HL-60 (cell line): Measurements from ENCODE around the gene MAP3K14.
A peak's percentile ranks its signal among the peaks of the same experiment; 100 is the strongest.

ENCODE experiments used
- GABPA ChIP-seq: IDR thresholded peaks from 2 replicates; pipeline ENCODE4 v1.6.1; 2012; ENCODE audit warnings: low read depth
- POLR2AphosphoS5 ChIP-seq: IDR thresholded peaks from 2 replicates; pipeline ENCODE4 v1.6.1; 2012; ENCODE audit warnings: low read depth
- TF ChIP-seq, protein P1 (sequence below): IDR thresholded peaks from one replicate; pipeline ENCODE4 v1.5.1; 2011; ENCODE audit warnings: low read length, control low read depth, inconsistent platforms; ENCODE audit not compliant: insufficient read depth
- TF ChIP-seq, protein P2 (sequence below): IDR thresholded peaks from 2 replicates; pipeline ENCODE4 v1.6.1; 2012; ENCODE audit warnings: low read depth; ENCODE audit not compliant: insufficient replicate concordance

DNA sequence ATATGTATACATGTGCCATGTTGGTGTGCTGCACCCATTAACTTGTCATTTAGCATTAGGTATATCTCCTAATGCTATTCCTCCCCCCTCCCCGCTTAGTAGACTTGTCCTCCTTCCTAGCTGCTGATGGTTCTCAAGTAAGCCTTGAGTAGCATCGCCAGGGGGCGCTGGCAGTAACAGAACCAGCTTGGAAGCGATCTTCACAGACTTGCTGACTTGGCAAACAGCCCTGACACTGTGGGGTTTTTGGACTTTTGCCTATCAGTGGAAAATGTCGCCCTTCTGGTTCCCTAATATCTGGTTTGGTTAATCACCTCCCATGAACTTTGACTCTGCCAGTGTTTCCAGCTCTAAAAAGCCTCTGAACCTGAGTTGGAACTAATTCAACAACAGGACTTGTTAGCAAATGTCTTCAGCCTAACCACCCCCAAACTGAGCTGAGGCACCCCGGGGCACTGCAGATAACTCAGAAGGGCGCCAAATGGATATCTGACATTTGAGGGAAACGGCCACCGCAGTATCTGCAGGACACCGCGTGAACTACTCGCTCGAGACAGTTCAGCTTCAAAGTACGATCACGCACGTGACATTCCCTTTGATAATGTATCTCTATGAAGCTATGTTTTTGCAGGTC is 39.5 kb downstream of the MAP3K14 start:
- TF ChIP-seq, protein P1, sequence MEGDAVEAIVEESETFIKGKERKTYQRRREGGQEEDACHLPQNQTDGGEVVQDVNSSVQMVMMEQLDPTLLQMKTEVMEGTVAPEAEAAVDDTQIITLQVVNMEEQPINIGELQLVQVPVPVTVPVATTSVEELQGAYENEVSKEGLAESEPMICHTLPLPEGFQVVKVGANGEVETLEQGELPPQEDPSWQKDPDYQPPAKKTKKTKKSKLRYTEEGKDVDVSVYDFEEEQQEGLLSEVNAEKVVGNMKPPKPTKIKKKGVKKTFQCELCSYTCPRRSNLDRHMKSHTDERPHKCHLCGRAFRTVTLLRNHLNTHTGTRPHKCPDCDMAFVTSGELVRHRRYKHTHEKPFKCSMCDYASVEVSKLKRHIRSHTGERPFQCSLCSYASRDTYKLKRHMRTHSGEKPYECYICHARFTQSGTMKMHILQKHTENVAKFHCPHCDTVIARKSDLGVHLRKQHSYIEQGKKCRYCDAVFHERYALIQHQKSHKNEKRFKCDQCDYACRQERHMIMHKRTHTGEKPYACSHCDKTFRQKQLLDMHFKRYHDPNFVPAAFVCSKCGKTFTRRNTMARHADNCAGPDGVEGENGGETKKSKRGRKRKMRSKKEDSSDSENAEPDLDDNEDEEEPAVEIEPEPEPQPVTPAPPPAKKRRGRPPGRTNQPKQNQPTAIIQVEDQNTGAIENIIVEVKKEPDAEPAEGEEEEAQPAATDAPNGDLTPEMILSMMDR, result peak; percentile 78
- TF ChIP-seq POLR2AphosphoS5, result no peak
- no peak for TF ChIP-seq GABPA
- TF ChIP-seq, protein P2, sequence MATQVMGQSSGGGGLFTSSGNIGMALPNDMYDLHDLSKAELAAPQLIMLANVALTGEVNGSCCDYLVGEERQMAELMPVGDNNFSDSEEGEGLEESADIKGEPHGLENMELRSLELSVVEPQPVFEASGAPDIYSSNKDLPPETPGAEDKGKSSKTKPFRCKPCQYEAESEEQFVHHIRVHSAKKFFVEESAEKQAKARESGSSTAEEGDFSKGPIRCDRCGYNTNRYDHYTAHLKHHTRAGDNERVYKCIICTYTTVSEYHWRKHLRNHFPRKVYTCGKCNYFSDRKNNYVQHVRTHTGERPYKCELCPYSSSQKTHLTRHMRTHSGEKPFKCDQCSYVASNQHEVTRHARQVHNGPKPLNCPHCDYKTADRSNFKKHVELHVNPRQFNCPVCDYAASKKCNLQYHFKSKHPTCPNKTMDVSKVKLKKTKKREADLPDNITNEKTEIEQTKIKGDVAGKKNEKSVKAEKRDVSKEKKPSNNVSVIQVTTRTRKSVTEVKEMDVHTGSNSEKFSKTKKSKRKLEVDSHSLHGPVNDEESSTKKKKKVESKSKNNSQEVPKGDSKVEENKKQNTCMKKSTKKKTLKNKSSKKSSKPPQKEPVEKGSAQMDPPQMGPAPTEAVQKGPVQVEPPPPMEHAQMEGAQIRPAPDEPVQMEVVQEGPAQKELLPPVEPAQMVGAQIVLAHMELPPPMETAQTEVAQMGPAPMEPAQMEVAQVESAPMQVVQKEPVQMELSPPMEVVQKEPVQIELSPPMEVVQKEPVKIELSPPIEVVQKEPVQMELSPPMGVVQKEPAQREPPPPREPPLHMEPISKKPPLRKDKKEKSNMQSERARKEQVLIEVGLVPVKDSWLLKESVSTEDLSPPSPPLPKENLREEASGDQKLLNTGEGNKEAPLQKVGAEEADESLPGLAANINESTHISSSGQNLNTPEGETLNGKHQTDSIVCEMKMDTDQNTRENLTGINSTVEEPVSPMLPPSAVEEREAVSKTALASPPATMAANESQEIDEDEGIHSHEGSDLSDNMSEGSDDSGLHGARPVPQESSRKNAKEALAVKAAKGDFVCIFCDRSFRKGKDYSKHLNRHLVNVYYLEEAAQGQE, result no peak
